MCF 10A (cell line): ENCODE measurements around the gene DPYD. TPM values are rescaled to one million over a fixed set of nuclear protein-coding genes. Genes with fewer than 3 reads are reported as not detected.

Experiments used
- BruUV-seq: library from RNA; stranded (reverse); fragments of 400-500 nt; replicated peaks from 2 replicates; lab custom pipeline; 2021; lab: Mats Ljungman, UMichigan
- CTCF ChIA-PET: fragments of 300-600 bp; sonication (Branson Sonifier 250); formaldehyde crosslinking; extraction: SDS; loops from one replicate; lab custom pipeline; 2021; ENCODE audit warnings: antibody characterized with exemption, inconsistent platforms; lab: Yijun Ruan, JAX
- POLR2A ChIA-PET: fragments of 300-600, 350-650 bp; sonication (Branson Sonifier 250); formaldehyde crosslinking; extraction: SDS; loops from one replicate; lab custom pipeline; 2020; ENCODE audit warnings: antibody characterized with exemption, inconsistent platforms; lab: Yijun Ruan, JAX
- DNase-seq: peaks from one replicate; pipeline ENCODE4 v3.0.0-alpha.2; 2018; ENCODE audit not compliant: unreplicated experiment
- H3K27ac Mint-ChIP-seq: one replicate; pipeline ENCODE4 v1.8.0; 2022; ENCODE audit warnings: mild to moderate bottlenecking, low read depth, mixed read lengths; ENCODE audit not compliant: unreplicated experiment
- H3K27me3 Mint-ChIP-seq: one replicate; pipeline ENCODE4 v1.8.0; 2022; ENCODE audit warnings: mixed read lengths; ENCODE audit not compliant: insufficient read depth, unreplicated experiment
- H3K36me3 Mint-ChIP-seq: one replicate; pipeline ENCODE4 v1.8.0; 2022; ENCODE audit warnings: mild to moderate bottlenecking, moderate library complexity, mixed read lengths; ENCODE audit not compliant: insufficient read depth, unreplicated experiment
- H3K4me1 Mint-ChIP-seq: one replicate; pipeline ENCODE4 v1.8.0; 2022; ENCODE audit warnings: mixed read lengths; ENCODE audit not compliant: insufficient read depth, unreplicated experiment
- H3K4me3 Mint-ChIP-seq: one replicate; pipeline ENCODE4 v1.8.0; 2022; ENCODE audit warnings: mild to moderate bottlenecking, moderate library complexity, mixed read lengths; ENCODE audit not compliant: unreplicated experiment
- H3K9me3 Mint-ChIP-seq: one replicate; pipeline ENCODE4 v1.8.0; 2022; ENCODE audit warnings: mixed read lengths; ENCODE audit not compliant: unreplicated experiment
- intact Hi-C: fragments of 100-400 bp; cut with micrococcal nuclease; formaldehyde crosslinking; loops from 2 replicates; pipeline ENCODE4 v1.14.1; 2022
- total RNA-seq: library from RNA; stranded (reverse); gene quantifications from 2 replicates; pipeline ENCODE4 v1.2.3, GENCODE V29; 2022
- TF ChIP-seq, protein P1 (sequence below): fragments of 200-600 bp; IDR thresholded peaks from one replicate; pipeline ENCODE4 v1.8.0; 2022; ENCODE audit warnings: antibody characterized with exemption, mild to moderate bottlenecking; ENCODE audit not compliant: unreplicated experiment

Gene DPYD
- total RNA-seq, 1 experiment from 2014 or later, result 48.2 TPM

DNA sequence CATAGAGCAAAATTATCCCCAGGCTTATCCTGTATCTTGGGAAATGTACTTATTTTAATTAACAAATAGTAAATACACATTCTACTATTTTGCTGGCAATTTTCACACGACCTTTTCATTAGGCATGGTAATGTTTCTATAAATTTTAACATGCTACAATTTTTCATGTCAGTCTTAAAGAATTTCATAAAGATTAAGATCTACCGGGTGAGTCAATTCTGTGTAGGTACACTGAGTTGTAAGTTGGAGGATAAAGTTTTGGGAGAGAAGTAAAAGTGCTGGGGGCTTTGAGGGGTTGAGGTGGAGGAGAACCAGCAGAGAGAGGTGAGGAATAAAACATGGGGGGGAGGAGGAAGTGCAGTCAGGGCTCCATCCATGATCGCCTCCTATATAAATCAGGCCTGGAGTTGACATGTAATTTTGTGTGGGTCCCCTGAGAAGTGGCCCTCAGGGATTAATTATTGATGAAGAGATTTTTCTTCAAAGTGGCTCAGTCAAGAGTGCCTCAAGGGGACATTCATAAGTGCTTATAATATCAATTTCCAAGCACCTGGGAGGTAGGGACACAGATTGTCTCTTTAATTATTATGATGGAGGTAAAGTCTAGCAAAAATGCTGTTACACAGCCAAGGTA is 7.2 kb downstream of the DPYD start:
- intact Hi-C loops, result no loop called here
- no peaks in the 10 kb centered on the region for H3K36me3 Mint-ChIP-seq
- POLR2A ChIA-PET, result no interaction called here
- TF ChIP-seq, protein P1, sequence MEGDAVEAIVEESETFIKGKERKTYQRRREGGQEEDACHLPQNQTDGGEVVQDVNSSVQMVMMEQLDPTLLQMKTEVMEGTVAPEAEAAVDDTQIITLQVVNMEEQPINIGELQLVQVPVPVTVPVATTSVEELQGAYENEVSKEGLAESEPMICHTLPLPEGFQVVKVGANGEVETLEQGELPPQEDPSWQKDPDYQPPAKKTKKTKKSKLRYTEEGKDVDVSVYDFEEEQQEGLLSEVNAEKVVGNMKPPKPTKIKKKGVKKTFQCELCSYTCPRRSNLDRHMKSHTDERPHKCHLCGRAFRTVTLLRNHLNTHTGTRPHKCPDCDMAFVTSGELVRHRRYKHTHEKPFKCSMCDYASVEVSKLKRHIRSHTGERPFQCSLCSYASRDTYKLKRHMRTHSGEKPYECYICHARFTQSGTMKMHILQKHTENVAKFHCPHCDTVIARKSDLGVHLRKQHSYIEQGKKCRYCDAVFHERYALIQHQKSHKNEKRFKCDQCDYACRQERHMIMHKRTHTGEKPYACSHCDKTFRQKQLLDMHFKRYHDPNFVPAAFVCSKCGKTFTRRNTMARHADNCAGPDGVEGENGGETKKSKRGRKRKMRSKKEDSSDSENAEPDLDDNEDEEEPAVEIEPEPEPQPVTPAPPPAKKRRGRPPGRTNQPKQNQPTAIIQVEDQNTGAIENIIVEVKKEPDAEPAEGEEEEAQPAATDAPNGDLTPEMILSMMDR, result no peak
- peaks cover 41% of the 10 kb centered on the region for H3K4me1 Mint-ChIP-seq
- DNase-seq, result no peak
- BruUV-seq, result no TSS peak
- H3K4me3 Mint-ChIP-seq, result no peak overlapping the region
- peak overlapping the region; percentile 55 for H3K27ac Mint-ChIP-seq
- H3K27me3 Mint-ChIP-seq, result no peaks in the 10 kb centered on the region
- CTCF ChIA-PET, result interaction anchor here (0.7 kb wide), 1 partner anchor 8 kb away, joined by 3 read pairs; no protein-coding TSS in a partner anchor
- H3K9me3 Mint-ChIP-seq, result peaks cover 8% of the 10 kb centered on the region

DNA sequence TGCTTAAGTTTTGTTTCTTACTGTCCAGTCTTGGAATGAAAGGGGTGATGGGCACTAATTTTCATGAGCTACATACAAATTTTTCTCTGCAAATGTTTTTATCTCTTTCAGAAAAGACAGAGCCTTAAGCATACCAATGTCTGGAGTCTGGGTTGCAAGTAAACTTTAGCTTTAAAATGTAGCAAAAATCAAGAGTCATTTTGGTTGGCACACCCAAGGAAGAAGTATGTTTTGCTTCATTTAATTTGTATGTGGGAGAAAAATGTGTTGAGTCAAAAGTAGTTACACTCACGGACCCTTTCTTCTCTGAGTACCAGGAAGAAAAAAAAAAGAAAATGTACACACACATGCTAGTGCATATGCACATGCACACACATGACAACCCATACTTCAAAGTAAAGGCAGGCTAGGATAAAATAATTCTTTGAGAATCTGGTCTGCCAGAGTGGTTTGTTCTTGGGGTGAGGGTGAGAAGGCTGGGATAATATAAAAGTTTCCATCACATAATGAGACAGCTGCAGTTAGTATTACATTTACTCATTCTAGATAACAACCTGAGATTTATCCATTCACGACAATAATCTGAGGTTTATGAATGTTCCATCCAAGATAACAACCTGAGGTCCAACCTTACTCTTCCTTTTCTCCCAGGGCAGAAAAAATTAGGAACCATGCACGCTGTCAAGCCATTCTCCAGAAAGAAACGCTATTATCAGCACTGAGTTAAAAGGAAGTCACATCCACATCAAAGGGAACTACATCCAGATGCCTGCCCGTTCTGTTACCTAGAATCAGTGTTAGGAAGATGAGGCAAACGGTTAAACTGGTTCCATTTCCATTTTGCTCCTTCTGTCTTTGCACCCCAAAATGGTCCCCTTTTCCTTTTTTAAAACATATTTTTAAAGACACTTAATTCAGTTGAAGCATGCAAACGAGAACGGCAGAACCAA is 9.3 kb downstream of the DPYD start:
- BruUV-seq, result no TSS peak
- TF ChIP-seq, protein P1, result no peak
- no peaks in the 10 kb centered on the region for H3K36me3 Mint-ChIP-seq
- no peaks in the 10 kb centered on the region for H3K27me3 Mint-ChIP-seq
- intact Hi-C loops, result no loop called here
- peaks cover 24% of the 10 kb centered on the region for H3K4me1 Mint-ChIP-seq
- ChIA-PET POLR2A (interaction anchor here (13.2 kb wide), 1 partner anchor 7 kb away, joined by 377 read pairs; the partner anchor contains the start of gene DPYD), CTCF (interaction anchor here (0.7 to 1.3 kb wide), 2 partner anchors 9 to 721 kb away, joined by 3 to 5 read pairs; partner anchors contain the start of gene DPYD)
- DNase-seq, result no peak
- peaks cover 8% of the 10 kb centered on the region for H3K9me3 Mint-ChIP-seq
- no peak overlapping the region for H3K4me3 Mint-ChIP-seq
- H3K27ac Mint-ChIP-seq, result no peak overlapping the region

DNA sequence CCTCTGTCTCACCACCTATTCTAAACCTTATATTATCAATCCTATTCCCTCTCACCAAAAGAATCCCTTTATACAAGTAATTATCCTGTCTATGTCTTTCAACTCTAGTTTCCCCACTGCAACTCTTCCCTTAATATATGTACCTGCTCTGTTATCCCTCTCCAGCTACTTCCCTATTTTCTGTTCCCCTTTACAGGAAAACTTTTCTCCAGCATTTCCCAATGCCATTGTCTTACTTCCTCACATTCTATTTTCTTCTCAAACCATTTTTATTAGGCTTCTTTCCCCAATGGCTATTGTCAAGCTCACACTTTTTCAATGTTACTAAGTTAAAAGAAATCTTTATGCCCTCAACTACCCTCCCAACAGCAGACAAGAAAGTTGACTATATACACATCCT is 11.6 kb downstream of the DPYD start:
- no TSS peak for BruUV-seq
- CTCF ChIA-PET, result interaction anchor here (0.6 kb wide), 1 partner anchor 1816 kb away, joined by 3 read pairs; no protein-coding TSS in a partner anchor
- Mint-ChIP-seq H3K27ac (no peak overlapping the region), H3K36me3 (no peaks in the 10 kb centered on the region), H3K4me3 (no peak overlapping the region), H3K4me1 (peaks cover 15% of the 10 kb centered on the region), H3K9me3 (no peaks in the 10 kb centered on the region), H3K27me3 (no peaks in the 10 kb centered on the region)
- POLR2A ChIA-PET, result interaction anchor here (13.2 kb wide), 1 partner anchor 10 kb away, joined by 377 read pairs; the partner anchor contains the start of gene DPYD
- DNase-seq, result no peak
- intact Hi-C loops, result loop anchor here (10.0 kb wide), 1 partner anchor 416 kb away; no protein-coding TSS in a partner anchor
- TF ChIP-seq, protein P1, result no peak
